Measurements from ENCODE around the gene SCYGR8.
A peak's percentile ranks its signal among the peaks of the same experiment; 100 is the strongest.

SCYGR8 gene

DNA sequence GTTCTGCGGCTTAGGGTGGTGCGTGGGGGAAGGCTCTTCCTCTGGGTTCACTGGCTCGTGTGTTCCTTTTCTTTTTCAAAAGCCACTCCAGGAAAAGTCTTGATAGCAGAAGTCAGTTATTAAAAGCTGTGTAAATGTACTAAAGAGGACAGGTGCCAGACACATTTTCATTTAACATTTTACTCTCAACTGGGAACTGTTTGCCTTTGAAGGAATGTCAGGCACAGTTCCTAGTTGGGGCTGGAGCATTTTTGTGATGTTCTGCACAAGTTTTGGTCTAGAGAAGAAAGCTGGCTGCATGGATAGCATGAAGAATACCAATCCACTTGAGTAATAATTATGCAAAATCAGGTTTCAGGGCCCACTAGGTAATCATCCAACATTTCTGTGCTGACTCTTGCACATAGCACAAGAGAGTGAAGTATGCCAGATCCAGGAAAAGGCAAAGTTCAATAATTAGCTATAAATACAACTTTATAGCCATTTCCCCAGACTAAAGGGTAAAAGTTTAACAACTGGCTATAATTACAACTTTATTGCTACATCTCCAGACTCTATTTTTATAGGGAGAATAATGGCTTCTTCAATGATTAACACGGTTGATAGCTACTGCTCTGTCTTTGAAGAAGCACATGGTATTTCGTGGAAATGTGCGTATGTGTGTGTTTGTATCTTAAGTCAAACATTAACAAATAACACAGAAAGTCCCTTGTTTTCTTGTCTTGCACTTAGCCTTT is 16.2 kb downstream of the SCYGR8 start:
- DNase-seq (ENCODE audit: low spot score) = no peak

DNA sequence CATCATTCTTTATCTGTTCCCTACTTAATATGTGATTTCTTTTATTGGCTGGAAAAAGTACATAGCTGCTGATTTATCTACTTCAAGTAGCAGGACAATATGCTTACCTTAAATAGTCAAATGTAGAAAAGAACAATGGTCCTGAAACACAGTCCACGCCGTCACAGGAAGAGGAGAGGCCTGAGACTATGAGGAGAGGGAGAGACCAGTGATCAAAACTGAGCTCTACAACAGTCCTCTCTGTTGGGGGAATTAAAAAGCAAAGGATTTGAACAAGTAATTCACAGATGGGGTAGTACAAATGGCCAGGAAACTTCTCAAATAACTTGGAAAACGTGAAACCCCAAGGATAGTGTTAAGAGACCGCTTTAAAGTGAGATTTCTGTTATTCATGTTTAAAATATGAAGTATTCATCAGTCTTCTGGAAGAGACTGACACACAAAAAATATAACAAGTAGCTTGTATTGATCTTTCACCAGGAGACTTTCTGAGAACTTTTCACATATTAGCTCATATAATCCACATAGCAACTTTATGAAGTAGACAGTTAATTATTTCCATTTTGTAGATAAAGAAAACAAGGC is 20.2 kb downstream of the SCYGR8 start:
- DNase-seq (ENCODE audit: low spot score) = peak; percentile 20

DNA sequence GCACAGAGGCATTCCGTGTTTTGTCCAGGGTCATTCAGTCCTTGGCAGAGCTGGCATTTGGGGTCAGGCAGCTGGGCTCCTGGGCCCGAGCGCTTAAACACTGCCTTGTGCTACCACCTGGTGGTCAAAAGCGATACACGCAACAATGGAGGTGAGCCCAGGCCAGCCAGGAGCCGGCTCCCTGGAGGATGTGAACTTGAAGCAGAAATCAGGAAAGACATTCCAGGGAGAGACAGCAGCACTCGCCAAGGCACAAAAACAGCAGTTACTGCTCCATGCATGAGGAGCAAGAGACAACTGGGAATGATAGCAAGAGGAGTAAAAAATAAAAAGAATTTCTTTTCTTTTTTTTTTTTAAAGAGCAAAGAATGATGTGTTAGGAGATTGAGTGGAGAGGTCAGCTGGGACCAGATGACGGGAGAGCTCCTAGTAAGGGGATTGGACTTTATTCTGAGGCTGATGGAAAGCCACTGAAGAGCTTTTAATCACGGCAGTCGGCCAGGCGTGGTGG is 20.7 kb downstream of the SCYGR8 start:
- DNase-seq (ENCODE audit: low spot score) = peak; percentile 72

DNA sequence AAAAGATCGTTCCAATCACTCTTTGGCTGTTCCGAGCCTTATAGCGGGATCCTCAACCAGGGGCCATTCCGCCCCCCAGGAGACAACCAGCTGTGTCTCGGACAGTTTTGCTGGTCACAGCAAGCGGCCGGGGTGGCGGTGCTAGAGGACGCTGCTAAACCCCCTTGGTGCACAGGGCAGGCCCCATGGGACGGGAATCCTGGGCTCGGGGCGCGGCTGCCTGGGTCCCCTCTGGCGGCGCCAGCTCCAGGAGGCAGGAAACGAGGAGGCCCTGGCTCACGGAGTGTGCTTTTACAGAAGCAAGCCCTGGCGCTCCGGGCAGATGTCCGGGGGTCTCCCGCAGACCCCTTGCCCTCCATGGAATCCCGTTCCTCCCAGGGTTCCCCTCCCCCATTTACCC is 22.1 kb downstream of the SCYGR8 start:
- no peak for DNase-seq (ENCODE audit: low spot score)

DNA sequence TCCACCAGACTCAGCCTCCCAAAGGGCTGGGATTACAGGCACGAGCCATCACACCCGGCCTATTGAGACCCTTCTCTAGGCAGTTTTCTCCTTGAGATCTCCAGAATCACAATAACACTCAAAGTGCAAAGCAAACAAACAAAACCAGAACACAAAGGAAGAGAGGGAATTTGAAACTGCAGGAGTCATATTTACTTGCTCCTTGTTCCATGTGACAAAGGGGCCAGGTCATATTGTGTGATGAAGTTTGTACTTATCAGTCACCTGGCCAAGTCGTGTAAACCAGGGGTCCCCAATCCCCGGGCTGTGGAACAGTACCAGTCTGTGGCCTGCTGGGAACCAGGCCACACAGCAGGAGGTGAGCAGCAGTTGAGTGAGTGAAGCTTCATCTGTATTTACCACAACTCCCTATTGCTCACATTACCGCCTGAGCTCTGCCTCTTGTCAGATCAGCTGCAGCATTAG is 26.5 kb downstream of the SCYGR8 start:
- no peak for DNase-seq (ENCODE audit: low spot score)

DNA sequence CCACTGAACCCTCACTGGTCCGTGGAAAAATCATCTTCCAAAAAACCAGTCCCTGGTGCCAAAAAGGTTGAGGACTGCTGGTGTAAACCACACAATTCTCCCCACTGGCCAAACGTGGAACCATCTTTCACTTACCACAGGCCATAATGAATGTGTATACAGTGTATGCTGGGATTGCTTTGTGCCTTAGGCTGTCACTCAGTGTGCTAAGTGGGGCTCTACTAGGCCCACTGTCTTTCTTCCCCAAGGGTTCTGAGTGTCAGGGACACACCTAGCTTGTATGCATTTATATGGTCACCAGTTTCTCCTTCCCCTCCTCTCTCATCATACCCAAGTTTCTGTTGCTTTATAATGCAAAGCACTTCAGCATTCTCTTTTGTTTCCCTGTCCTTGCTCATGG is 27.2 kb downstream of the SCYGR8 start:
- DNase-seq (ENCODE audit: low spot score) = no peak

DNA sequence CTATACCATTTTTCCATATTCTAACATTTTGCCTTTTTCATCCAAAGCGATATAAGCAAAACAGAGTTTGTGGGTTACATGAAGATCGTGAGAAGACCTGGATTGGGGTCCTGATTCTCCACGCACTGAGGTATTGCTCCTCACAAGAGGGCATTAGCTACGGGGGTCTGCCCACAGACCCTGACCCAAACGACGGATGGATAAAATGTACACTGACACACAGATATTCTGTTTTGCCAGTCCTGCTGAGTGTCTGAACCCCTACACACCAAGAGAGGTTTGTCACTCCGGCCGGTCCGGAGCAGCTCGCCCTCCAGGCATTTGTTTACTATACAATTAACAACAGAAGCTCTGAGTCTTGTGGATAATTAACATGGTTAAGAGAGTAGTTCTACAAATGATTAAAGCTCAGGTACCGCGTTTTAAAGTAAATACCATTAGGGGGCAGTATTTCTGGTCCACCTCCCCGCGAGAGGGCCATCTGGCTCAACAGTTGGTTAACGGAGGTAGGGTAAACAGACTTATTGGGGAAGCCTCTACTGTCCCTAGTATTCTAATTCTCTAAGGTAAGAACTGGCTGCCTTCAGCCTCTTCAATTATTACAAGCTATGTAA is 28.4 kb downstream of the SCYGR8 start:
- peak; percentile 10 for DNase-seq (ENCODE audit: low spot score)

DNA sequence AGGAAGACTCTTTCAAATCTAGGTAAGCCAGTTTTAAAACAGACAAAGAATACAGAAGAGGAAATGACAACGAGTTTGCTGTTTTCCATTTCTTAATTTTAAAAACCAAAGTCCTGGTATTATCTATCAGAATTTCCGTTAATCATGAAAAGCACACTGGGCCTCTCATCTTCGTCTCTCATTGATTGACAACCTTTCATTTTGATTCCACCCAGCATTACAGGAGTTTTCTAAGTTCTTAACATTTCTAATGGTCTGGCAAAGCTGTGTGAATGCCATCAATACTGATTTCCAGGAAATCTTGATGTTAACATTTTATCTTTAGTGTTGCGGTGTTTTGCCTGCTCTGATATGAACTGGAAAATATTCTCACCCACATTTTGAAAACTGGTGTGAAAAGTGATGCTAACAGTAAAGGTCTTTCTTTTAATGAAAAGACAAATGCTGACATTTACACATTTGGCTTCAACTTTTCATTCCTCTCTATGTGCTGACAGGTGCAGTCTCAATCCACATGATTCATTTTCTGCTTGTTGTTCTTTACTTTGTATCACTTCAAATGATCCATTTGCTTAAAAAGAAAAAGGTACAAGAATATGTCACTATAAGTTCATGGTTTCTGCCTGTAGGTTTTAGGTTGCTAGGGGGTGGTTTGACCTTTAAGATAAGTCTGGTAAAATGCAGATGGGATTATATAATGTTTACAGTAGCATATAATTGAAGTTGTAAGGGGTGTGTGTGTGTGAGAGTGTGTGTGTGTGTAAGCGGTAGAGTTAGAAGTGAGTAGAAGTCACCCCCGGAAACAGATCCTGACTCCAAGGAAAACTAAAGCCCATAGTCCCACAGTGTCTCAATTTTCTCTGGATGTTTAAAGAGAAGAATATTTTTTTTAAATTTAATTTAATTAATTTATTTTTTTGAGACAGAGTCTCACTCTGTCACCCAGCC is 29.5 kb downstream of the SCYGR8 start:
- DNase-seq (ENCODE audit: low spot score) = no peak

DNA sequence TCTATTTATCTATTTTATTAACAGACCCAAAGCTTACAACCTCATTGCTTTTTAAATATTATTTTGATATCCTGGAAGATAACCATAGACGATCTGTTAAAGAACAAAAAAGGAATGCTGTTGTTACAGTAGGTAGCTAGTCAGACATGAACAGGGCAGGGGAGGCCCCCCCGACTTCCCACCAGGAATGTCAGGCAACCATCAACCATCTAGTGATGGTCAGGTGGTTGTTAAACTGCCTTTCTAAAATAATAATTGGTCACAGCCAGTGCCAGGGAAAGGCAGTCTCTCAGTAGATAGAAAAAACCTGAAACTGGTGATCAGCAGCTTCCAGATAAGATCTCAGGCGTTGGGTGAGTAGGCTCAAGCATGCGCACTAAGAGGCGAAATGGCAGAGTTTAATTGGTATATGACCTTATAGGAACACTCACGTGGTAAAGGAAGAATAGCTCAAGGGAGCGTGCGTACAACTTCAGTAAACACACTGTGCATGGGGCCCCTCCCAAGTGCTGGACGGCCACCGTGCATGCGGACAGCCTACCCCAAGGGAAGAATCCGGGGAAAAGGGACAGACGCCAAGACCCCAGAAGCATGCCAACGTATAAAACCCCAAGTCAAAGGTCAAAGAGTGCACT is 35.4 kb downstream of the SCYGR8 start:
- DNase-seq (ENCODE audit: low spot score) = no peak

DNA sequence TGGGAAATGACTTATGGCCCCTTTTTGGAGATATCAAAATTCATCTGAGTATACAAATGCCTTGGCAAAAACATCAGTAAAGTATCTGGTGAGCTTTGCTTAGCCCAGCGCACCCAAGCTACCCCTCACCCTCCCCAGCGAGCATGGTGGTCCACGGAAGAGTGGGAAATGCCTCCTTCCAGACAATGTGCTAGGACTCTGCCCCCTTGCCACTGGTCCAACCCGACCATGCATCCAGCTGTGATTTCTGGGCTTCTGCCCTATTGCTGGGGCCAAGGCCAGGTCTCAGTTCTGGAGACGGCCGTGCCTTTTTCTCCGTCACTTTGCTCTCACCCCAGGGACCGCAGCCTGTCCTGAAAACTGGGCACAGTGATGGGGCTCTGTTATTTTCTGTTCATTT is 36.1 kb downstream of the SCYGR8 start:
- DNase-seq (ENCODE audit: low spot score) = no peak

DNA sequence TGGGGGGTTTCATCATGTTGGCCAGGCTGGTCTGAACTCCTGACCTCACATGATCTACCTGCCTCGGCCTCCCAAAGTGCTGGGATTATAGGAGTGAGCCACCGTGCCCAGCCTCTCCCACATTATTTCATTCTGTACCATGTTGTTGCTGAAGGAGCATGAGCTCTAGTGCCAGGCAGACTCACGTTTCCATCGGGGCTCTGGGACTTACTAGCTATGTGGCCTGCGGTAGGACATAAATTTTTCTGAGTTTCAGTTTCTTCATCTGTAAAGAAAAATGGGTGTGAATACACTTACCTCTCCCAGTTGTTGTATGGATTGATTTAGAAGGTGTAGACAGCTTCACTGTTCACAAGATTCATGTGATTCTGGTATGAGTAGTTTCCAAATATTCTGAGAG is 37.1 kb downstream of the SCYGR8 start:
- DNase-seq (ENCODE audit: low spot score) = no peak

DNA sequence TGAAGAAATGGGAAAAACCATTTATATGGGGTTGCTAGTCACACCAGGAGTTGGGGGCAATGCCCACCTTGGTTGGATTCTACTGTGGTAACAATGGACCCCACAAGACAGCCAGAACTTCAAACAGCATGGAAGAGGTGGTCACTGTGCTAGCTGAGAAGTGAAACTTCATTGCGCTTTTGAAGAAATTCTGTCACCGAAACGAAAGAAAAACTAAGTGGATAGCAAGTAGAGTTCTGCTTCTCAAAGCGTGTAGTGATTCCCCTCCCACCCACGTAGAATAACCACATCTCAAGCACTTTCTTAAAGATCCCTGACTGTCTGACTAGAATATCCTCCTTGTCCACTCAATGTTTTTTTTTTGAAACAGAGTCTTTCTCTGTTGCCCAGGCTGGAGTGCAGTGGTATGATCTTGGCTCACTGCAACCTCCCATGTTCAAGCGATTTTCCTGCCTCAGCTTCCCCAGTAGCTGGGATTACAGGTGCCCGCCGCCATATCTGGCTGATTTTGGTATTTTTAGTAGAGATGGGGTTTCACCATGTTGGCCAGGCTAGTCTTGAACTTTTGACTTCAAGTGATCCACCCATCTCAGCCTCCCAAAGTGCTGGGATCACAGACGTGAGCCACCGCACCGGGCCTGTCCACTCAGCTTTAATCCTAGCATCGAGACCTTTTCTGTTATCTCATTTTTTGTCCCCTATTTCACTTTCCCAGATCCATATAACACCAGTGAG is 37.9 kb downstream of the SCYGR8 start:
- DNase-seq (ENCODE audit: low spot score) = no peak

DNA sequence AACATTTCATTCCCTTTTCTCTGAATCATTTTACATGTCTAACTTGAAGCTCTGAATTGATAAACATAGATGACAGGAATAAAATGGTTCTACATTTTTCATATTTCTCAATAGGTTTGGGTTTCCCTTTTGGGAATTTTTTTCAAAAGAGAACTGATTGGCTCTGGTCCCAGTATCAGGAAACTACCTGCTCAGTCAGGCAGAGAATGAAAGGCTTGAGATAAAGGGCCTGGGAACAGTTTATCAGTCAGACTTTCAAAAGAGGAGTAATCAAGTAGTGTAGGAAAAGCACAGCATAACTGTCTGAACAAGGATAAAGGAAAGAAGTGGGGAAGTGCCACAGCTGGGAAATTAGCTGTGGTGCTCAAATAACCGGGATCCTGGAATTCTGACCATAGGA is 39.6 kb downstream of the SCYGR8 start:
- DNase-seq (ENCODE audit: low spot score) = no peak

DNA sequence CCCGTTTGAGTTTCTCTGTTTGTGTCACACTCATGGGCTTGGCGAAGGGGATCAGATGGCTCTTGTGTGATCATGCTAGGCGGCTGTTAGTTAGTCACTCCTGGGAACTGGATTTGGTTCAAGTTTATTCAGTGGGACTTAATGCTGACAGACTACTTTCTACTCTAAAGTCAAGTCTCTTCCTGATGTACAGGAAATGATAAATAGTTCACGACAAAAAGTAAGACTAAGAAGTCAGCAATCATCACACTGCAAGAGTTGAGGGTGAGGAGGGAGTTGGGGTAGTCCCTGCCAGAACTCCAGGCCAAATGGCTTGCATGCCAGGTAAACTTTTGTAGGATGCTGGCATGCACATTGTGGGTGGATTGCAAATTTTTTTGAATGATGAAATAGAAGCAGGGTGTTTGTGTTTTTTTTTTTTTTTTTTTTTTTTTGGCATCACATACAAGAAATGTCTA is 42.9 kb downstream of the SCYGR8 start:
- no peak for DNase-seq (ENCODE audit: low spot score)

DNA sequence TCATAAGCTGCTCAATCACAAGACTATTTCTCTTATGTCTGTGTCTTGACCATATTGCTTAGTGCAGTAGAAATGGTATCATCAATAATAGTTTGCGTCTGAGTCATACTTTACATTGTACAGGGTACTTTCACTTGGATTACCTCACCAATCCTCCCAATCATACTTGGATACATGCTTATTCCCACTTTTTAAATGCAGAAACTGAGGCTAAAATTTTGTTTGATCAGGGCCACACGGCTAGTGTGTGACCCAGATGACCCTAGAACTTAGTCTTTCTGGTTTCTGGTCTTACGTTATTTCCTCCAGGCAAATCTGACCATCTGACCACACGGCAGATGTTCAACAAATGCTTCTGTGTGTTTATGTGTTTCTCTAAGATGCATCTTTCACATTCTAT is 44.1 kb downstream of the SCYGR8 start:
- no peak for DNase-seq (ENCODE audit: low spot score)

DNA sequence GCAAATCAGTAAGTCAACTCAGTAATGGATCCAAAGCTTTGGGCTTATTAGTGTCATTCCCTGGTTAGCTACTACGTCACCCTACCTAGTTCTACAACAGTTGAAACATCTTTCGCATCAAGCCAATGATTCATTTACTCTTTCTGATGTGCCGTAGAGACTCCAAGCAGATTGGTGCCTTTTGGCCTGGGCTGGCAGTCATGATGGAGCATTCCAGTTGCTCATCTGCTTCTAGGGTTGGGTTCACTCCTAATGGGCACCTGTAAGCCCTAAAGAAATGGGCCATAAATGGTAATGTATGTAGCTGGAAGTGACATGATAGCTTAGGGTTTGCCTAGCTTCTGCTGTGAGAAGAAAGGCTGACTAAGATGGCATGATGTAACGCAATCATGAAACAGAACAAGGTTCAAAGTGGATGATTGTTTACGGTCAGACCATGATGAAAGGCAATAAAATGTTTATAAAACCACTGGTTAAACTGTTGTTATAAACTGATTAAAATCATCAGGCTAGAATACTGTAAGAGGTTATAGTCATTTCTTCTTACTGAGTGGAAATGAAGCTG is 47.5 kb downstream of the SCYGR8 start:
- no peak for DNase-seq (ENCODE audit: low spot score)
